ENCODE data around the gene LMNA.

LMNA gene

DNA sequence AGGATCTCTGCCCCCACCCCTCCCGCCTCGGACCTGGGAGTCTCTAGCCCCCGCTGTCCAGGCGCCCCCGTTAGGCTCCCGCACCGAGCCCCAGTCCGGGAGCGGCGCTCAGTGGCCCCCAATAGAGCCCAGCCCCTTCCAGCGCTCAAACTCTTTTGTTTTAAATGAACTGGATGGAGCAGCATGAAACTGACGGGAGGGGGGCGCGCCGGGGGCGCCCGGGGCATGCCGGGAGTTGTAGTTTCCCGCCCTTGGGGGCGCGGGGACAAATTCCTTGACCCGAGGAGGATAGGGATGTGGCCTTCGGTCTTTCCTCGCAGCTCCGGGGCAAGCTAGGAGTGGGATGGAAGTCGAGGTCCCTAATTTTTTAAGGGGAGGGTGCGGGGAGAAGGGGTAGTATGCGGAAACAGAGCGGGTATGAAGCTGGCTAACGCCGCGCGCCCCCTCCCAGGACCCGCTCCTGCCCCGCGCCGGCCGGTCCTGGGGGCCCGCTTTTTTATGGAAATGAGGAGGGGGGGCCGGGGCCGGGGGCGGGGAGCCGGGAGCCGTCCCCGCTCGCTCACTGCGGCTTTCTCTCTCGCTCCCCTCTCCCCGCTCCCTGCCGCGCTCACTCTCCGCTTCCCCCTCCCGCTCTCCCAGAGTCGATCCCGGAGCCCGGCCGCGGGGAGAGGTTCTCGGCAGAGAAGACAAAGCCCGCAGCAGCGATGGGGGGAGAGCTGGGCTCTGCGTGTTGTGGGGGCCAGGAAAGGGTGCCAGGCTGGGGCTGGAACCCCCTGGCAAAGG lies 32.0 kb upstream of the LMNA start, which contains the start of gene MEX3A:
MEX3A (minus strand) TSS at position 157 of the 783 bp plus-strand sequence. CDS start 467 bp downstream, outside the sequence.
- DNase-seq = peak; percentile 68

DNA sequence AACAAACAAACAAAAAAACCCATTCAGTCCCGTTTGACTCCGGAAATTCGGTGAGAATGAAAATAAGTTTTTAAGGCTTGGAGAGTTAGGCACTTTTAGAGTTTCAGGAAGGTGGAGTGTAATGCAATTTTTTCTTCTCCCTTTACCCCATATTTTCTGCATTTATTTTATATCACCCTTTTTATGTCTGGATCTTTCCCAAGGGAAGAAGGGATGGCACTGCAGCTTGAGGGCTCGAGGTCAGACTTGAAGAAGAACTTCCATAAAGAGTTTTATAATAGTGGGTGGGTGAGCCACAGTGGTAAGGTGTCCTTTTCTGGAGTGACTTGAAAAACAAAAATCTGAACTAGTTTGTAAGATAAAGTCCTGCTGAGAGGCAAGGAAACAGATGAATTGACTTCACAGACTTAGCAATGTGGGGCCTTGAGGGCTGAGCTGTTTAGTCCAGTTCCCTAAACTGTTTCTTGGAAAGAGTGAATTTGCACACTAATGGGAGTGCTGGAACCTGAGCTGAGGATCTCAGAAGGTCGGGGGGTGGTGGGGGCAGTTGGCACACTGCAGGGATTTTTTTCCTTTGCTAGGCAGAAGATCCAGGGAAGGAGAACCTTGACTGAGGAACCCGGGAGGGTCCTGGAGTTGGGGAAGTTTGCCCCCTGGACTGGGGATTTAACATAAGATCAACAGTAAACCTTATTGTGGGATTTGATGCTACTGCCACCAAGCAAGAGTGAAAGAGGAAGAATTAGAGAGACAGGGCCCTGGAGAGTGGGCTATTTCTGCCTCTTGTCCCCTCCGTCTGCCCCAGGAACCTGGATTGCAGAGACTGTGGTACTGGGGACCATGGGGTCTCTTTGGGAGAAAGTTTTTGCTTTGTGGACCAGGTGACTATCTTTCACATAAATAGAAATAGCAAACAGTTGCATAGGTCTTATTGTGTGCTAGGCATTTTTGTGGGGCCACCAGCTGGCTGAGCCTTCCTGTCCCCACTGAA lies 30.4 kb upstream of the LMNA start:
- DNase-seq = no peak

DNA sequence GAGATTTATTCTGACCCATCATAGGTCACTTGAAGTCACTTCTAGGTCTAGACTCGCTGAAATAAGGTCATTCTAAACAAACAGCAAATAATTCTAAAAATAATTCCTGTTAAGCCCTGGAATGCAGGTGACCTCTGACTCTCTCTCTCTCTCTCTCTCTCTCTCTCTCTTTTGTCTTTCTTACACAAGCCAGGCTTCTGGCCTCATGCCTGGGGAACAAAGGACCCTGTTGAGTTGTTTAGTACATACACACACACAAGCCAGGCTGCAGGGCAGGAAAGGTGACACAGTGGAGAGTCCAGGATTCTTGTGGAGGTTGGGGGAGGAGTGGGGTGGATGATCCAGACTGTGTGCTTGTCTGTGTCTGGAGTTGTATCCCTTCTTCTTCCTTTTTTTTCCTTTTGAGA lies 28.3 kb upstream of the LMNA start:
- no peak for DNase-seq

DNA sequence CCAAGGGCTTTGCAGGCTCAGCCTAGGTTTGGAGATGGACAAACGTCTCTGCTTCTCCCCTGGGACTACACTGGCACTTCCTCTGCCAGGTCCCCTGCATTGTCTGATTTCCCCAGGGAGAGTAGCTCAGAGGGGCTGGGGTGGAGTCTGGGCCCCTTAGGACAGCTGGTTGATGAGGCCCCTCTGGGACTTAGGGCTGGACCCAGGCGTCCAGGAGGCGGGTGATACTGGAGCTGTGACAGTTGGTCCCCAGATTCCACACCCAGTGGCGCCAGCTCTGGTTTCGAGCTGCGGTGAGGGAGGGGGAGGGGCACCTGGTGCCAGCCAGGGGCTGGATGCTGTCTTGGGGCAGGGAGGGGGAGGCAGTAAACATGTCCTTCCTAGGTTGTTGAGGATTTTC lies 24.8 kb upstream of the LMNA start:
- DNase-seq = no peak

DNA sequence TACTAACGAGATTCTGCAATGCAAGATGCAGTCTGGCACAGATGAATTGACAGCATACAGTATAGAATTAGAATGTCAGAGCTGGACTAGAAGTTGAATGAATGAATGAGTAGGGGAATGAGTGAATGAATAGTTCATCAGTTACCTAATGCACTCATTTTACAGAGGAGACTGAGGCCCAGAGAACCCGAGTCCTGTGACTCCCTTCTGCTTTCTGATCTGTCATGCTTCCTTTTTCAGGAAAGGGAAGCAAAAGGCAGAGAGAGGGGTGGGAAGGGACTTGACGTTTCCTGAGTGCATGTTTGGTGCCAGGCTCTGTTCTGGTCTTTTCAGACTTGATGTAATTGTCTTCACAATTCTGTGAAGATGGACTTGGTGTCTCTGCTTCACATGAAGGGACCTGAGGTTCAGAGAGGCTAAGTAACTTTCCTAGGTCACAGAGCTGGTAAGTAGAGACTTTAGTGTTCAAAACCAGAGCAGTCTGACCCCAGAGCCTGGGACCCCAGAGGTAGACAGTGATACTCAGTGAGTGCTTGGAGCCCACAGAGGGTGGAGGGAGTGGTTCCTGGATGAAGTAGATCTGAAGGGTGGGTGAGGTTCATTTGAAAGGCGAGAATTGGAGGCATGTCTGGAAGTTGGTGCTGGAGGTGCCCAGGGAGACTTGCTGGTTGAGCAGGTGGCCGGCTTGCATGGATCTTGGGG lies 24.2 kb upstream of the LMNA start:
- DNase-seq = no peak

DNA sequence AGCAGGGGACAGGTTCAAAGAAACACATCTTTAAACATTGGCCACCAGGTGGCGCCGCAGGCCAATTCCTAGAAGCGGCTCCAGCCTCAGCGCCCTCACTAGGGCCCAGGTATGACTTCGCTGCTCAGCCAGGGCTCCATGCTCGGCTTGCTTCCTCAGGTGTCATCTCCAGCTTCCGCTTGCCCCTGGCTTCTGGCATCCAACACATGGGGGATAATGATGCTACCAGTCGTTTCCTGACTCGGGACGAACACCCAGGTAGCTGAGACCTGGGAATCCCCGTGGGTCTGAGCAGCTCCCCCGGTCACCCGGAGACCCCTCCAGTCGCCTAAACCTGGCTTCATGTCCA lies 23.7 kb upstream of the LMNA start:
- peak; percentile 77 for DNase-seq

DNA sequence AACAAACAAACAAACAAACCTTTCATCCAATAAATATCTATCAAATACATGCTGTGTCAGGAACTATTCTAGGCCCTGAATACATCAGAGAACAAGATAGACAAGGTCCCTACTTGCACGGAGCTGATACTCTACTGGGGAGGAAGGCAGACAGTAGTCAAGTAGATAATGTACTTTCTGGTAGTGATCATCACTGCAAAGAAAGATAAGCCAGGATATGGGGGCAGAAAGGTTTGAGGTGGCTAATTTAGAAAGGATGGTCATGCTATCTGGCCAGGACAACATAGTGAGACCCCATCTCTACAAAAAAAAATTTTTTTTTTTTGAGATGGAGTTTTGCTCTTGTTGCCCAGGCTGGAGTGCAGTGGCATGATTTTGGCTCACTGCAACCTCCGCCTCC lies 22.9 kb upstream of the LMNA start:
- no peak for DNase-seq

DNA sequence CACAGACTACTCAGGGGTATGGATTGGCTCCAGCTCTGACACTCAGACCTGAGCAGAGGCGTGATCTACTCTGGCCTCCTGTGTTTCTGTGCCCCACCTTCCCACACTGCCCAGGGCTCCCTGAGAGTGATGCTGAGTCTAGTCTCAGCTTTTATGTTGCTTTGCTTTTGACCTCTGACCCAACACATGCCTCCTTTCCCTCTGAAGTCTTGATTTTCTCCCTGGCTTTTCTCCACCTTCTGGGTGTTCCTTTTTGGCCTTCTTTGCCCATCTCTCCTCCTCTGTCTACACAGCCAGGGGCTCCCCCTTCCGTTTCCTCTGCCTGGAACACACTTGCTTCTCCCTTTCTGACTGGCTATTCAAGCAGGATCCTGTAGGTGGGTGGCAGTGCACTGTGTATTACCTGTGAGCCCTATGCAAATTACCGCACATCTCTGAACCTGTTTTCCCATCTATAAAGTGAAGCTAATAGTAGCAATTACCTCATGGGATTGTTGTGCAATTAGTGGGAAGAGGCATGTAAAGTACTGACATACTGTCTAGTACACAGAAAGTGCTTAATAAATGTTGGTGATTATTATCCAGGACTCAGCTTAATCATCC lies 18.5 kb upstream of the LMNA start:
- no peak for DNase-seq

DNA sequence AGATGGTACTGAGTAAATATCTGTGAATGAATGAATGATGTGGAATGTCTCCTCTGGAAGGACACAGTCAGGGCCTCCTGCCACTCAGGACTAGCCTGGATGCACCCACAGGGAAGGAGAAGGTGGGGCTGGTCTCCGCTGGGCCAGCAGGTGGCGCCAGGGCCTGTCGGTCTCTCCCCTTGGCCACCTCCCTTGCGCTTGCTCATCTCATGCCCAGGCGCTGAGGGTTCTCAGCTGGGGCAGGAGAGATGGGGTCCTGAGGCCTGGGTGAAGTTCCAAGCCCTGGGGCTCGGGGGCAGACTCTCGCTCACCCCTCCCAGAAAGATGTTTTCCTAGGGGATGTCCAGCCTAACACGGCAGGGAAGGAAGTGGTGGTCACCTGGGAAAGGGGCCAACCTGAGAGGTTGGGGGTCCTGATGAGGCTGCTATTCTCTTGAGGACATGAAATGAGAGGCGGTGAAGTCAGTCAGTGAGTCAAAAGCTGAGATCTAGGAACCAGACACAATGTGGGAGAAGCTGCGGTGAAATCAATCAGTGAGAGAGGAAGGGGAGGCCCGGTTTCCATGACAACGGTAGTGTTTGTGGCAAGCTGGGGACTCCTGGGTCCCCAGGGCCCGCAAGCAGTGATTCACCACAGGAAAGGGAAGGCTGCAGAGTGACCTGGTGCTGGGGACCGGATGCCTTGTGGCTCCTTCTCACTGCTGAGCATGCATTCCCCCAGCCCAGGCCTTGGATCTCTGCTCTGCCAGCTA lies 17.7 kb upstream of the LMNA start:
- DNase-seq = peak; percentile 59

DNA sequence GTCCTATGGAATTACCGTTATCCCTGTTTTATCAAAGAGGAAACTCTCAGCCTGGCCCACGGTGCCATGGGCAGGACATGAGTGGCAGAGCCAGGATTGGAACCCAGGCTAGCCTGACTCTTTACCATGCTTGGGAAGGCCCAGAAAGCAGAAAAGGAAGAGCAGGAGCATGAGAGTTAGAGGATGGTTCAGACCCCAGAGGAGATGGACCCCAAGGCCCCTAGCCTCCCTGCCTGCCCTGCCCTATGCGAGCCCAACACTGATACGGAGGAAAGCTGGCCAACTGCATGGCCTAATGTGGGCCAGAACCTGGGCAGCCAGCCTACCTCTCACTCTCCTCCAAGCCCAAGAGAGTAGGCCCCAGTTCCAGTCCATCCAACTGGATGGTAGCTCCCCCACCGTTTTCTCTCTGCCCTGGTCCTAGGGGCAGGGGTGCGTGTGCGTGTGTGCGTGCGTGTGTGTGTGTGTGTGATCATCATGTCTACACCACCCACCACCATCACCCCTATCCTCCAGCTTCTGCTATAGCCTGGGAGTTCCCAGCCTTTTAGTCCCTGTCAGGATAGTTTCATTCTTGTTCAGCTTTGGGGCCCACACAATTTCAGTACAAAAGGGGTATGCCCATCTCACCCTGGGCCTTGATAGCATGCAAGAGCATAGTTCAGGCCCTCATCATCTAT lies 16.9 kb upstream of the LMNA start:
- DNase-seq = no peak

DNA sequence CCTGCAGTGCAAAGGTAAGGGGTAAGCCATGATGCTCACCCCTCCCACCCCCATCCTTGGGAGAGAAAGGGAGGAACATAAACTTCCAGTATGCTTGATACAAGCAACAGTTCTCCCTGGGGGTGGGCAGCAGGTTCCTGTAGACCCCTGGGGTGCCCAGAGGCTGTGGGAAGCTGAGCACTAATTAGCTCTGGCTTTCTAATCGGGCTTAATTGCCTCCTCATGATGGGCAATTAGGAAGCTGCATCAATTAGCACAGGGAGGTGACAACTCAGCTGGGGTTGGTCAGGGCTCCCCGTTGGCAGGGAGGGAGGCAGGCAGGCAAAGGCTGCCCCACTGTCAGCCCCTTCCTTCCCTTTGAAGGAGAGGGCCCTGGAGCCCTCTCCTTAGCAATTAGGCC lies 15.7 kb upstream of the LMNA start:
- DNase-seq = no peak

DNA sequence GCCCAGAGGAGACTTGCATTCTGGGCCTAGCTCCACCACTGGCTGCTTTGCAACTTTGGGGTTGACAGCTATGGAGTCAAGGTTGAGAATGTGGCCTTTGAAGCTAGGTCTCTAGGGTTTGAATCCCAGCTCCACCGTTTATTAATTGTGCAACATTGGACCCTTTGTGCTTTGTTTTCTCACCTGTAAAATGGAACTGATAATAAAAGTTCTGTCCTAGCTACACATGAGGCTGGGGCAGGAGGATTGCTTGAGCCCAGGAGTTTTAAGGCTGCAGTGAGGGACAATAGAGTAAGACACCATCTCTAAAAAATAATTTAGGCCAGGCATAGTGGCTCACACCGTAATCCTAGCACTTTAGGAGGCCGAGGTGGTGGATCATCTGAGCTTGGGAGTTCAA lies 15.2 kb upstream of the LMNA start:
- no peak for DNase-seq

DNA sequence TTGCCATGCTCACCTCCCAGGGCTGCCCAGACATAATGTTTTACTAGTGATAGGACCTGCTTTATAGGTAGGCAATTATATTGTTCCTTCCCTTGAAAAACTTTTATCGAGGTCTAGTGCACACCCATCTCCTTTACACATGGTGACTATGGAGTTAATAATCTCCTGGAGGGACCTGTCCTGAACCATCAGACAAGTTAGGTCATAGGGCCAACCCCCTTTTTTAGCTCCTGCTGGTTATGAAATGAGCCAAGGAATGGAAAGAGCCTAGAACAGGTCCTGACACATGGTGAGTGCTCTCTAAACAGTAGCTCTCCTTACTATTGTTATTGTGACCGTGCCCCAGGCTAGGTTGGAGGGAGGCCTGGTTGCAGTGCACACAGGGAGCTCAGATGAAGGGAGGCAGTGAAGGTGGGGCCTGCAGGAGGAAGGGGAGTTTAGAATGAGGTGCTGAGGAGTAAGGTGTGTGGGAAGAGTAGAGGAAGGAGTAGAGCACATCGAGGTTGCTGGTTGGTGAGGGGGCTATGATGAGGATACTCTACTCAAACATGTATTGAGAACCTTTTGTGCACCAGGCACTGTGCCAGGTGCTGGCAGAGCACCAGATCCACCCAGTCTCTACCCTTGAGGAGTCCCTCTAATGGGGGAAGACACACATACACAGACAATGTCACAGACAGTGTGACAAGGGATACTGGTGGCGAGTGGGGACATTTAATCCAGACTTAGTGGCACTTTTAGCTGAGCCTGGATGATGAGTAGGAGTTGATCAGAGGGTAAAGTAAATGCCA lies 14.1 kb upstream of the LMNA start:
- DNase-seq = peak; percentile 76

DNA sequence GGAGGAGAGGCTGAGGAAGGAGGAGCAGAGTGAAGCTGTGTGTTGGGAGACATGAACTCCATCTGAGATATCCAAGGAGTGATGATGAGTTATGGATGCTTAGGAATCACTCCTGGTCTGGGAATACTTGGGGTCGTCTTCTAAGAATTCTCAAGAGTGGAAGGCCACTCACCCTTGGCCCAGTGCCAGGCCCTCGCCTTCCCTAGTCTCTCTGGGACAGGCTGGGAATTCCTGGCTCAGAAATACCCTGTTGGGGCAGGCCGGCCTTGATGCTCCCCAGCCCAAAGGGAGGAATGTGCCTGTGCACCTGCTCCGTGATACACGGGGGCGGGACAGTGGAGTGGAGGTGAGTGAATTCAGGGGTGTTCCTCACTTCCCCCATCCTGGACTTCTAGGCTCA lies 12.6 kb upstream of the LMNA start:
- no peak for DNase-seq

DNA sequence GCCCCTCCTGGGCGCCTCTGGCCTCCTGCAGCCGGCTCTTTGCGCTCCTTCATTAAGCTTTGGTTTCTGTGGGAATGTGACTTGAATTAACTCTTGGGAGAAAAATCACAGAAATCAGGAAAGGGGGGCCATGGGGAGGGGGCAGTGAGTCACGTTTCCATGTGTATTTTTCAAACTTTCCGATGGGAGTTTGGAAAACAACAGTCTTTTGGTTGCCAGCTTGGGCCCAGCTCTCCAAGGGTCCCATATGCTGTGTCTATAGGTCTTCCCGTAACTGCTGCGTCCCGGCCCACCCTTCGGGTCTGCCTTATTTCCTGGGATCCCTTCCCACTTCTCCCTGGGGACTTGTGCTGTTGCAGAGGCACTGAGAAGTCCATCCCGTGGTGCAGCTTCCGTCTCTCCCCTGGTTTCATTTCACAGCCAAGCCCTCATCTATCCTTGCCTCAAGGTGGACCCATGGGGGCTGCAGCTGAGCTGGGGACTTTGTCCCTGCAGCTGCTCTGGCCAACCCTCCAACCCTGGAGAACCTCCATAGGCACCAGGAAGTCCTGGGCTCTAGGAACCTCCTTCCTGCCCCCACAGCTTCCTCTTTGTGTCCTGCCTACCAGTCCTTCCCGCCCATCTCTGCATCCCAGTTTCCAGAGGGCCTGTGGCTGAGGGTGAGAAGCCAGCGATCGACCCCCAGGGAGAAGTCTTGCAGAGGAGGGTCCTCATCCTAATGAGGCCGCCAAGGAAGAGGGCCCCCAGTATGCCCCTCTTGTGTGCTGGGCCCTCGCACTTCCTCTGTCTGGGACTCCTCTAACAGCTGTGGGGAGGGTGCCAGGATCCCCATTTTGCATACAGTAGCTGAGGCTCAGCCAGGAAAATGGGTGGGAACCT lies 11.6 kb upstream of the LMNA start:
- DNase-seq = no peak

DNA sequence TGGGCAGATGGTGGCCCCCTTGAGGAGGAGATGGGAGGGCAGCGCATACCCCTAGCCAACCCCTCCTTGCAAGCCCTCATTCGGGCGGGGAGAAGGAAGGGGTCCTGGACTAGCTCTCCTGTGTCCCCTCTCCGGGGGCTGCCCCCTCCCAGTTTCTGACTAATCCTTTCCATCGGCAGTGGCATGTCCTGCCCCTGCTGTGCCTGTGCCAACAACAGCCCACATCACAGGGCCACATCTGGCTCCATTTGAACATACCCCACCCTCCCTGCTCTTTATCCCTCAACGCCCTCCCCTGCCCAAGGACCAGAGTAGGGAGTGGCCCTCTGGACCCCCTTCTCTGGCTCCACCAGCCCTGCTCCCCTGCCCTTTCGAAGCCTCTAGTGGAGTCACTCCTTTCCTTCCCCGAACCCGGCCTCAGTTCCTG lies 11.0 kb upstream of the LMNA start:
- no peak for DNase-seq

DNA sequence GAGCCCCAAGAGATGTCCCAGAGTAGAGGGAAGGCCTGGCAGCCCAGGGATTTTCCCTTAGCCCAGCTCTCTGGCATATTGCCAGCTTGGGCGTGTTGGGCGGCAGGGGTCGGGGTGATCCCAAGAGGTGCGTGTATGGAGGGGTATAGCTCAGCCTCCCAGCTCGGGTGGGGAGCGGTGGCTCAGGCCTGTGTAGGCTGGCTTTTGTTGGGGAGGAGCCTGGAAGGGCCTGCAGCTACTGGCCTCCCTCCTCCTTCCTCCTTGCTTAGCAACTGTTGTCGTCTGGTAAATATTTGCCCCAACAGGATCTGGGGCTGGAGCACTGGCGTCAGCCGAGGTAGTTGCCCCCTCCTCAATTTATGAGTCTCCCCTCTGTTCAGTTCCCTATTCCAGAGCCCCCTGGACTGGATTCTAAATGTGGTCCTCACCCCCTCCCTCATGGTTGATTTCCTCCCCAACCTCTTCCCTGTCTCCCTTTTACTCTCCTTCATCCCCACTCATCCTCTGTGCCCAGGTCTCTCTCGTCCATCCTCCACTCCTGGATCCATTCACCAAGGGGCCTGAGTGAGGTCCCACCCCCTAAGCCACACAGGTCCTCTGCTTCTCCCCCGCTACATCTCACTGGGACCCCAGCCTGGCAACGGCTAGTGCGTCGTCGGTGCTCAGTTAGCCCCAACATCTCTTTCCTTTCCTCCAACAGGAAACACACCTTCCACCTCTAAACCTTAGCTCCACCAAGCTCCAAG lies 10.3 kb upstream of the LMNA start:
- peak; percentile 74 for DNase-seq

DNA sequence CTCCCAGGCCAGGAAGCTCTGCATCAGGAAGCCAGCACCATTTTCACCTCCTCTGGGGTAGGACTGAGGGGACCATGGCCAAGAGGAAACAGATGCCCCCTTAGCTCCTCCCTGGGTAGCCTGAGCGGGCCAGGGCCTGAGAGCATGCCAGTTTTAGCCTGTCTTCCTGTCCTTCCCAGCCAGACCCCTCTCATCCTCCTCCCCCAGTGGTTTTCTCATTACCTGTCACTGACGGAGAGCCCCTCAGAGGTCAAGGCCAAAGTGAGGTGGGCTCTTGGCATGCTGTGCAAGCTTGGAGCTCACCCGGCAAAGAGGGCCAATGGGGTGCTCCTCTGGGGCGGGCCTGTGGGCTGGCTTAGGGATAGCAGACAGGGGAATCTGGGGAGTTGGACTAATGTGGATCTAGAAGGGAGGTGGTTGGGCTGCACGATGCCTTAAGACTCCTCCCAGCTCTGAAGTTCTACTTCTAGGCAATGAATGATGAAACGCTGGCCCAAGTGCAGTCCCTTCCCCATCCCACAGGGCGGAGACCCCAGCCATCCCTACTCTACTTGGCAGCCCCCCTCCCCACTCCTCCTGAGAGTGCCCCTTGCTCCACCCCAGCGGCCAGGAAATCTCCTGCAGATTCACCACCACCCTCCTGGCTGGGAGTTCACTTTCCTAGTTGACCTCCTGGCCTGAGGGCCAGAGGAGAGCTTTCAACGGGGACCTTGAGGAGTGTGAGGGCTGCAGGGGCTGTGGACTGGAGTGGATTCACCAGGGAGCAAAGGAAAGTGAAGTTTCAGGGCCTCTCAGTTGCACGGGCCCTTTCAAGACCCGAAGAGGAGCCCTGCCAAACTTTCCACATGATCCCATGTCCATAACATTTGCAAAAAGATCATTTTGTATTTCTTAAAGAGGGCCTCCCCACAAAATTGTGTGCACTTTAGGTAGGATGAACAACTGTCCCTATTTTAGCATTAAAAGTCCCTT lies 9.4 kb upstream of the LMNA start:
- no peak for DNase-seq
